ENCODE results near the gene CBY1.
A peak's percentile ranks its signal among the peaks of the same experiment; 100 is the strongest.

The CBY1 gene

GRCh38 chr22:38704654-38705234, 48.3 kb downstream of the CBY1 start:
- peak overlapping the region; percentile 79 for H3K27ac ChIP-seq (ENCODE audit: low read depth, low read length)
- H2AFZ ChIP-seq (ENCODE audit: low read length, unreplicated experiment) = peak overlapping the region; percentile 98
- H3K27me3 ChIP-seq (ENCODE audit: insufficient read depth, low read length) = no peaks in the 10 kb centered on the region
- peak overlapping the region; percentile 76 for H3K4me3 ChIP-seq (ENCODE audit: low read depth, low read length)
- peaks cover 19% of the 10 kb centered on the region for H3K4me1 ChIP-seq (ENCODE audit: control insufficient read depth, insufficient read depth, low read length, unreplicated experiment)
- peaks cover 45% of the 10 kb centered on the region for H3K79me2 ChIP-seq (ENCODE audit: control insufficient read depth, insufficient read depth, low read length, unreplicated experiment)
- H3K36me3 ChIP-seq (ENCODE audit: insufficient read depth, low read length) = no peaks in the 10 kb centered on the region

- no peaks in the 10 kb centered on the region for H3K27me3 ChIP-seq (ENCODE audit: insufficient read depth, low read length)
- peaks cover 19% of the 10 kb centered on the region for H3K4me1 ChIP-seq (ENCODE audit: control insufficient read depth, insufficient read depth, low read length, unreplicated experiment)
- peak within 1 kb of the TSS; percentile 89 for H3K4me3 ChIP-seq (ENCODE audit: low read depth, low read length)
- H2AFZ ChIP-seq (ENCODE audit: low read length, unreplicated experiment) = peak within 1 kb of the TSS; percentile 98
- H3K79me2 ChIP-seq (ENCODE audit: control insufficient read depth, insufficient read depth, low read length, unreplicated experiment) = peaks cover 45% of the 10 kb centered on the region
- no peaks in the 10 kb centered on the region for H3K36me3 ChIP-seq (ENCODE audit: insufficient read depth, low read length)
- H3K27ac ChIP-seq (ENCODE audit: low read depth, low read length) = peak within 1 kb of the TSS; percentile 79
Measured at GRCh38 chr22:38705235-38706100, 49.0 kb downstream of the CBY1 start, which contains the start of gene GTPBP1. Gene GTPBP1, plus strand, starts transcription at chr22:38705944. Its CDS starts 12 bp downstream, at chr22:38705956.

GRCh38 chr22:38706101-38706900, 49.9 kb downstream of the CBY1 start:
- Histone ChIP-seq H2AFZ (ENCODE audit: low read length, unreplicated experiment) (no peak overlapping the region), H3K27ac (ENCODE audit: low read depth, low read length) (peak overlapping the region; percentile 76), H3K4me3 (ENCODE audit: low read depth, low read length) (peak overlapping the region; percentile 89), H3K4me1 (ENCODE audit: control insufficient read depth, insufficient read depth, low read length, unreplicated experiment) (peaks cover 19% of the 10 kb centered on the region), H3K36me3 (ENCODE audit: insufficient read depth, low read length) (no peaks in the 10 kb centered on the region), H3K27me3 (ENCODE audit: insufficient read depth, low read length) (no peaks in the 10 kb centered on the region), H3K79me2 (ENCODE audit: control insufficient read depth, insufficient read depth, low read length, unreplicated experiment) (peaks cover 52% of the 10 kb centered on the region)

- peak overlapping the region; percentile 89 for H3K4me3 ChIP-seq (ENCODE audit: low read depth, low read length)
- H3K27ac ChIP-seq (ENCODE audit: low read depth, low read length) = peak overlapping the region; percentile 76
- H3K79me2 ChIP-seq (ENCODE audit: control insufficient read depth, insufficient read depth, low read length, unreplicated experiment) = peaks cover 55% of the 10 kb centered on the region
- no peaks in the 10 kb centered on the region for H3K36me3 ChIP-seq (ENCODE audit: insufficient read depth, low read length)
- H2AFZ ChIP-seq (ENCODE audit: low read length, unreplicated experiment) = no peak overlapping the region
- H3K4me1 ChIP-seq (ENCODE audit: control insufficient read depth, insufficient read depth, low read length, unreplicated experiment) = peaks cover 16% of the 10 kb centered on the region
- no peaks in the 10 kb centered on the region for H3K27me3 ChIP-seq (ENCODE audit: insufficient read depth, low read length)
Measured at GRCh38 chr22:38706901-38707195, 50.4 kb downstream of the CBY1 start.

GRCh38 chr22:38707346-38707745, 50.9 kb downstream of the CBY1 start:
- H3K4me1 ChIP-seq (ENCODE audit: control insufficient read depth, insufficient read depth, low read length, unreplicated experiment) = peaks cover 16% of the 10 kb centered on the region
- H3K27me3 ChIP-seq (ENCODE audit: insufficient read depth, low read length) = no peaks in the 10 kb centered on the region
- peak overlapping the region; percentile 76 for H3K27ac ChIP-seq (ENCODE audit: low read depth, low read length)
- H3K36me3 ChIP-seq (ENCODE audit: insufficient read depth, low read length) = no peaks in the 10 kb centered on the region
- peaks cover 60% of the 10 kb centered on the region for H3K79me2 ChIP-seq (ENCODE audit: control insufficient read depth, insufficient read depth, low read length, unreplicated experiment)
- H2AFZ ChIP-seq (ENCODE audit: low read length, unreplicated experiment) = no peak overlapping the region
- peak overlapping the region; percentile 89 for H3K4me3 ChIP-seq (ENCODE audit: low read depth, low read length)

GRCh38 chr22:38707984-38708383, 51.5 kb downstream of the CBY1 start:
- peaks cover 67% of the 10 kb centered on the region for H3K79me2 ChIP-seq (ENCODE audit: control insufficient read depth, insufficient read depth, low read length, unreplicated experiment)
- H3K36me3 ChIP-seq (ENCODE audit: insufficient read depth, low read length) = no peaks in the 10 kb centered on the region
- H2AFZ ChIP-seq (ENCODE audit: low read length, unreplicated experiment) = no peak overlapping the region
- peak overlapping the region; percentile 89 for H3K4me3 ChIP-seq (ENCODE audit: low read depth, low read length)
- H3K27me3 ChIP-seq (ENCODE audit: insufficient read depth, low read length) = no peaks in the 10 kb centered on the region
- no peak overlapping the region for H3K27ac ChIP-seq (ENCODE audit: low read depth, low read length)
- peaks cover 16% of the 10 kb centered on the region for H3K4me1 ChIP-seq (ENCODE audit: control insufficient read depth, insufficient read depth, low read length, unreplicated experiment)

GRCh38 chr22:38709306-38709705, 52.9 kb downstream of the CBY1 start:
- no peak overlapping the region for H2AFZ ChIP-seq (ENCODE audit: low read length, unreplicated experiment)
- no peak overlapping the region for H3K4me3 ChIP-seq (ENCODE audit: low read depth, low read length)
- no peak overlapping the region for H3K27ac ChIP-seq (ENCODE audit: low read depth, low read length)
- no peaks in the 10 kb centered on the region for H3K27me3 ChIP-seq (ENCODE audit: insufficient read depth, low read length)
- H3K36me3 ChIP-seq (ENCODE audit: insufficient read depth, low read length) = no peaks in the 10 kb centered on the region
- peaks cover 76% of the 10 kb centered on the region for H3K79me2 ChIP-seq (ENCODE audit: control insufficient read depth, insufficient read depth, low read length, unreplicated experiment)
- peaks cover 16% of the 10 kb centered on the region for H3K4me1 ChIP-seq (ENCODE audit: control insufficient read depth, insufficient read depth, low read length, unreplicated experiment)

- Histone ChIP-seq H3K4me3 (ENCODE audit: low read depth, low read length) (no peak overlapping the region), H3K36me3 (ENCODE audit: insufficient read depth, low read length) (no peaks in the 10 kb centered on the region), H3K79me2 (ENCODE audit: control insufficient read depth, insufficient read depth, low read length, unreplicated experiment) (peaks cover 82% of the 10 kb centered on the region), H3K27ac (ENCODE audit: low read depth, low read length) (no peak overlapping the region), H2AFZ (ENCODE audit: low read length, unreplicated experiment) (no peak overlapping the region), H3K4me1 (ENCODE audit: control insufficient read depth, insufficient read depth, low read length, unreplicated experiment) (peaks cover 10% of the 10 kb centered on the region), H3K27me3 (ENCODE audit: insufficient read depth, low read length) (no peaks in the 10 kb centered on the region)
Measured at GRCh38 chr22:38710351-38710750, 53.9 kb downstream of the CBY1 start.

GRCh38 chr22:38710866-38711265, 54.4 kb downstream of the CBY1 start:
- Histone ChIP-seq H3K4me1 (ENCODE audit: control insufficient read depth, insufficient read depth, low read length, unreplicated experiment) (peaks cover 10% of the 10 kb centered on the region), H3K27ac (ENCODE audit: low read depth, low read length) (no peak overlapping the region), H3K4me3 (ENCODE audit: low read depth, low read length) (no peak overlapping the region), H2AFZ (ENCODE audit: low read length, unreplicated experiment) (no peak overlapping the region), H3K79me2 (ENCODE audit: control insufficient read depth, insufficient read depth, low read length, unreplicated experiment) (peaks cover 85% of the 10 kb centered on the region), H3K27me3 (ENCODE audit: insufficient read depth, low read length) (no peaks in the 10 kb centered on the region), H3K36me3 (ENCODE audit: insufficient read depth, low read length) (no peaks in the 10 kb centered on the region)

GRCh38 chr22:38712486-38713207, 56.2 kb downstream of the CBY1 start:
- Histone ChIP-seq H2AFZ (ENCODE audit: low read length, unreplicated experiment) (no peak overlapping the region), H3K79me2 (ENCODE audit: control insufficient read depth, insufficient read depth, low read length, unreplicated experiment) (peaks cover 72% of the 10 kb centered on the region), H3K36me3 (ENCODE audit: insufficient read depth, low read length) (no peaks in the 10 kb centered on the region), H3K4me1 (ENCODE audit: control insufficient read depth, insufficient read depth, low read length, unreplicated experiment) (peaks cover 7% of the 10 kb centered on the region), H3K4me3 (ENCODE audit: low read depth, low read length) (no peak overlapping the region), H3K27me3 (ENCODE audit: insufficient read depth, low read length) (no peaks in the 10 kb centered on the region), H3K27ac (ENCODE audit: low read depth, low read length) (no peak overlapping the region)

Measured in ACC112 (cell line).